Right atrium auricular region (tissue), 2 donors: Measurements from ENCODE around the gene P2RX5. TPM values are rescaled to one million over a fixed set of nuclear protein-coding genes. Genes with fewer than 3 reads are reported as not detected.
A peak's percentile ranks its signal among the peaks of the same experiment; 100 is the strongest.

ENCODE experiments used
- DNase-seq: peaks from one replicate; pipeline ENCODE4 v3.0.0-alpha.2; 2019; ENCODE audit warnings: low spot score
- H3K27ac ChIP-seq, 2 donors: fragments of 200-600 bp; sonication (generic); 1 replicate in 1 of 2; 2 replicates in 1 of 2; pipeline ENCODE4 v1.5.1; 2016 to 2019
- H3K27me3 ChIP-seq, 2 donors: fragments of 200-600 bp; sonication (generic); one replicate each; pipeline versions ENCODE4 v1.5.1 to v1.6.0; 2017 to 2019
- H3K36me3 ChIP-seq: fragments of 200-600 bp; sonication (generic); one replicate; pipeline ENCODE4 v1.5.1; 2016
- H3K4me1 ChIP-seq, 2 donors: fragments of 200-600 bp; sonication (generic); one replicate each; pipeline versions ENCODE4 v1.5.1 to v1.6.0; 2017 to 2019
- H3K4me3 ChIP-seq, 2 donors: fragments of 200-600 bp; sonication (generic); 1 replicate in 1 of 2; 2 replicates in 1 of 2; pipeline ENCODE4 v1.5.1; 2017 to 2019; ENCODE audit warnings: mild to moderate bottlenecking in 1 of 2, moderate library complexity in 1 of 2
- H3K9me3 ChIP-seq, 2 donors: fragments of 200-600 bp; sonication (generic); one replicate each; pipeline ENCODE4 v1.5.1; 2019
- total RNA-seq, 2 donors: library from RNA; depleted of rRNA; stranded (reverse); fragments of >200 nt; gene quantifications; one replicate each; pipeline ENCODE4 v1.1.0, GENCODE V29; 2016
- TF ChIP-seq, protein P1 (sequence below), 2 donors: fragments of 200-600 bp; sonication (generic); IDR thresholded peaks; one replicate each; pipeline ENCODE4 v1.5.1; 2019; ENCODE audit warnings: antibody characterized with exemption in 2 of 2

The P2RX5 gene
- total RNA-seq, 2 donors from 2014 or later: 5.4 to 8.1 TPM

DNA sequence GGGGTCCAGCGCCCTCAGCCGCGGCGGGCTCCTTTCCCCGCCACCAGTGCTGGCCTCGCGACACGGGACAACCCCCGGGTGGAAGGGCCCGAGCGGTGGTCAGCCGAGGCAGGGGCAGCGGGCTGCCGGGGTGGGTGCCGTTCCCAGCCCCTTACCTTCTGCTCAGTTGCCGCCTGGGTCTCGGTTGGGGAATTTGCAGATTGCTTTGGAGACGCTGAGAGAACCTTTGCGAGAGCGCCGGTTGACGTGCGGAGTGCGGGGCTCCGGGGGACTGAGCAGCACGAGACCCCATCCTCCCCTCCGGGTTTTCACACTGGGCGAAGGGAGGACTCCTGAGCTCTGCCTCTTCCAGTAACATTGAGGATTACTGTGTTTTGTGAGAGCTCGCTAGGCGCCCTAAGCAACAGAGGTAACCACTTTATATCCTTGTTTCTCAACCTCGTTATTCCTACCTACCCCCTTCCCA is 59.0 kb downstream of the P2RX5 start:
- Histone ChIP-seq H3K27me3 (no peaks in the 10 kb centered on the region), H3K4me1 (peaks cover 0 to 47% of the 10 kb centered on the region in 2 donors), H3K36me3 (no peaks in the 10 kb centered on the region), H3K4me3 (peak overlapping the region; percentile 84 to 99), H3K9me3 (no peaks in the 10 kb centered on the region), H3K27ac (peak overlapping the region; percentile 94 to 95)
- TF ChIP-seq, protein P1, sequence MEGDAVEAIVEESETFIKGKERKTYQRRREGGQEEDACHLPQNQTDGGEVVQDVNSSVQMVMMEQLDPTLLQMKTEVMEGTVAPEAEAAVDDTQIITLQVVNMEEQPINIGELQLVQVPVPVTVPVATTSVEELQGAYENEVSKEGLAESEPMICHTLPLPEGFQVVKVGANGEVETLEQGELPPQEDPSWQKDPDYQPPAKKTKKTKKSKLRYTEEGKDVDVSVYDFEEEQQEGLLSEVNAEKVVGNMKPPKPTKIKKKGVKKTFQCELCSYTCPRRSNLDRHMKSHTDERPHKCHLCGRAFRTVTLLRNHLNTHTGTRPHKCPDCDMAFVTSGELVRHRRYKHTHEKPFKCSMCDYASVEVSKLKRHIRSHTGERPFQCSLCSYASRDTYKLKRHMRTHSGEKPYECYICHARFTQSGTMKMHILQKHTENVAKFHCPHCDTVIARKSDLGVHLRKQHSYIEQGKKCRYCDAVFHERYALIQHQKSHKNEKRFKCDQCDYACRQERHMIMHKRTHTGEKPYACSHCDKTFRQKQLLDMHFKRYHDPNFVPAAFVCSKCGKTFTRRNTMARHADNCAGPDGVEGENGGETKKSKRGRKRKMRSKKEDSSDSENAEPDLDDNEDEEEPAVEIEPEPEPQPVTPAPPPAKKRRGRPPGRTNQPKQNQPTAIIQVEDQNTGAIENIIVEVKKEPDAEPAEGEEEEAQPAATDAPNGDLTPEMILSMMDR (IDR thresholded peaks at IDR 0.05): no peak
- no peak for DNase-seq

- Histone ChIP-seq H3K9me3 (no peaks in the 10 kb centered on the region), H3K4me3 (peak within 1 kb of the TSS; percentile 84 to 99), H3K4me1 (peaks cover 0 to 47% of the 10 kb centered on the region in 2 donors), H3K36me3 (no peaks in the 10 kb centered on the region), H3K27me3 (no peaks in the 10 kb centered on the region), H3K27ac (peak within 1 kb of the TSS; percentile 94 to 95)
- peak; percentile 98 for DNase-seq
- TF ChIP-seq, protein P1 (IDR thresholded peaks at IDR 0.05): no peak
These were observed 59.6 kb downstream of the P2RX5 start, which contains the start of the genes CTNS and SHPK for GRCh38 chr17:3636154-3636907. Gene CTNS (plus strand): TSS chr17:3636760. CDS start chr17:3640207, 3,447 bp downstream. Gene SHPK (minus strand): TSS chr17:3636250. CDS start chr17:3636219, 31 bp downstream.

DNA sequence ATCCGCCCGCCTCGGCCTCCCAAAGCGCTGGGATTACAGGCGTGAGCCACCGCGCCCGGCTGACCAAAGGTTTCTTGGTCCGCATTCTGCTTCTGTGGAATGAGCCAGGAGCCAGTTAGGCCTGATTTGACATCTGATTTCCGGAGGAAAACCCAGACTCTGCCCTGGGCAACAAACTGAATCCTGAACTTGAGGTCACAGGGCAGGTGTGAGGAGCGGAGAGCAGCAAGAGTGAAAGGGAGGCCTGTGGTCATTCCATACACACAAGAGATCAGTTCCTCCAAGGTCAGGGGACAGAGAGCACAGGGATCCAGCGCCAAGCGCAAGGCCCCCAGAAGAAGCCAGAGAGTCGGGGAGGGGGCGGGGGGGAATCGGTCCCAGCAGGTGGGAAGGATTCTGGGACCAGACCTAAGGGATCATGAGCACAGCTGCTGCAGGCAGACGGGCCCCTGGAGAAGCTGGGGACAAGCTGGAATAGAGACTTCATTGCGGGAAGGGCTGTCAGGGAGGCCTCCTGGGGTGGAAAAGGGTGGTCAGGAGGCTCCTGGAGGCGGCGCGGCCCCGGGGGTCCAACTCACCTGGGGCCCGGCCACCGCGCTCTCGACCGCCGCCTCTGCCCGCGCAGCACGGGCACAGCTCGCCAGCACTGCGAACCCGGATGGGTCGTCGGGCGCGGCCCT is 60.3 kb downstream of the P2RX5 start:
- Histone ChIP-seq H3K27me3 (no peaks in the 10 kb centered on the region), H3K4me1 (peaks cover 0 to 46% of the 10 kb centered on the region in 2 donors), H3K27ac (peak overlapping the region; percentile 94 to 95), H3K4me3 (peak overlapping the region; percentile 84 to 99), H3K9me3 (no peaks in the 10 kb centered on the region), H3K36me3 (no peaks in the 10 kb centered on the region)
- TF ChIP-seq, protein P1 (IDR thresholded peaks at IDR 0.05): no peak
- no peak for DNase-seq

DNA sequence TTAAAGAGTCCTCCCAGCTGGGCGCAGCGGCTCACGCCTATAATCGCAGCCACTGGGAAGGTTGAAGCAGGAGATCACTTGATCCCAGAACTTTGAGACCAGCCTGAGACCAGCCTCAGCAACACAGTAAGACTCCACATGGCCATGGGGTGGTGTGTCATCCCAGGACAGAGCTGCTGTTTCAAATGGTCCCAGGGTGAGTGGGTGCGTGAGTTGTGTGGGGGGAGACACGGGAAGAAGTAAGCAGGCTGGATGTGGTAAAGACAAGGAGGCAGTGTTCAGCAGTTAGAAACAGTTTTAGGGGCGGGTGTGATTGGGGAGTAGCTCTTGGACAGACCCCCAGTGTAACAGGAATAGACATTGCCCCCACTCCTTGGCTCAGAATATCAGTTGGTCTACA is 63.7 kb downstream of the P2RX5 start:
- no peak overlapping the region for H3K4me3 ChIP-seq
- H3K9me3 ChIP-seq: no peaks in the 10 kb centered on the region
- TF ChIP-seq, protein P1 (IDR thresholded peaks at IDR 0.05): no peak
- no peak for DNase-seq
- H3K27ac ChIP-seq: no peak overlapping the region
- peaks cover 0 to 35% of the 10 kb centered on the region in 2 donors for H3K4me1 ChIP-seq
- no peaks in the 10 kb centered on the region for H3K27me3 ChIP-seq
- peaks cover 28% of the 10 kb centered on the region for H3K36me3 ChIP-seq

GRCh38 chr17:3630781-3631180 is 65.2 kb downstream of the P2RX5 start:
- no peaks in the 10 kb centered on the region for H3K27me3 ChIP-seq
- TF ChIP-seq, protein P1 (IDR thresholded peaks at IDR 0.05): no peak
- peaks cover 36% of the 10 kb centered on the region for H3K36me3 ChIP-seq
- H3K4me3 ChIP-seq: no peak overlapping the region
- peaks cover 0 to 30% of the 10 kb centered on the region in 2 donors for H3K4me1 ChIP-seq
- H3K27ac ChIP-seq: no peak overlapping the region
- DNase-seq: no peak
- H3K9me3 ChIP-seq: no peaks in the 10 kb centered on the region
